CD4-positive, alpha-beta T cell treated with Interleukin-21 for 1 hour (primary cell): ENCODE results near the gene CNTNAP5.

Experiments used
- DNase-seq: peaks from one replicate; pipeline ENCODE4 v3.0.0-alpha.2; 2020

The CNTNAP5 gene

DNA sequence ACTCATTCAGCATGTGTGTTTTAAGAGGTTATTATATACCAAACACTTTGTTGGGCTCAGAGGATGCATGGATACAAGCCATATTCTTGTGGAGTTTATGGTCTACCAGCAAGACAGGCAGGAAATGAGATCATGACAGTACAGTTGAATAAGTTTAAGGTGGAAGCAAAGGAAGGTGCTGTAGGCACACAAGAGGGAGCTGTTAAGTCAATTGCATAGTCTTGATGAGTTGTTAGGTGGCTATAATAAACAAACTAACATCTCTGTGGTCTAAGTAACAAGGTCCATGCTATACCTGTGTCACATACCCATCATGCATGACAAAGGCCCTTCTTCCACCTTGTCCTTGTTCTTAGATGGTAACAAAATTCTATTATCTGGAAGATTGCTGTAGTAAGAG is 538.3 kb downstream of the CNTNAP5 start:
- no peak for DNase-seq

DNA sequence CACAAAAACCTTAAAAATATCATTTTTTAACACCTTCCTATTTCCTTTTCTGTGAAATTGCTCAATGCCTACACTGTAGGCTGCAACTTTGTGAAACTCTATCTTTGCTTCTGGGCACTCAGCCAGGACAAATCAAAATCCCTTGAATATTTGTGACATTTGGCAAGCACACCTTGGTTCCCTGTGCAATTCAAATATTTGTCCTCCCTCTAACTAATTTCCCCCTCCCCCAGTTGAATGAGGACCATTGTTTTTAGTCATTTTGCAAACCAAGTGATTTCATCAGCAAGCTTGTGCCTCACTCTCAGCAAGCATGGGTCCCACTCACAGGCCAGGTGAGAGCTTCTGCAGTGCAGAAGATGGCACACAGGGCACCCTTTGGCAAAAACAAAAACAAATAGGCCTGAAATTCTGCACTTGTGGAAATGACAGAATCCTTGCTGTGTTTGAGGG is 541.5 kb downstream of the CNTNAP5 start:
- no peak for DNase-seq

DNA sequence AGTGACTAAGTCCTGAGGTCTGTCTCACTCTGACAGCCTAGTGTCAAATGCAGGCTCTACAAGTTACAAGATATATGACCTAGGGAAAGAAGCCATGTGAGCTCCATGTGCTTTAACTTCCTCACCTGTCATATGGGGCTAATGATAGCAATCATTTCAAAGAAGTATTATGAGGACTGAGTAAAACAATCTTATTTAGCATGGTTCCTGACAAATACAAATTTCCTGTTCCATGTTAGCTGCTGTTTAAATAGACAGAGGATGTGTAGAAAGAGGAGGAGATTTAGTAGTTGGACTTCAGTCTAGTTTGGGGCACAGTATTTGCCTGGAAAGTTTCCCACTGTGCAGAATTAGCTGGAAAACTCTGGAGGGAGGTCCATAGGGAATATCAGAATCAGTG is 545.8 kb downstream of the CNTNAP5 start:
- DNase-seq = no peak

DNA sequence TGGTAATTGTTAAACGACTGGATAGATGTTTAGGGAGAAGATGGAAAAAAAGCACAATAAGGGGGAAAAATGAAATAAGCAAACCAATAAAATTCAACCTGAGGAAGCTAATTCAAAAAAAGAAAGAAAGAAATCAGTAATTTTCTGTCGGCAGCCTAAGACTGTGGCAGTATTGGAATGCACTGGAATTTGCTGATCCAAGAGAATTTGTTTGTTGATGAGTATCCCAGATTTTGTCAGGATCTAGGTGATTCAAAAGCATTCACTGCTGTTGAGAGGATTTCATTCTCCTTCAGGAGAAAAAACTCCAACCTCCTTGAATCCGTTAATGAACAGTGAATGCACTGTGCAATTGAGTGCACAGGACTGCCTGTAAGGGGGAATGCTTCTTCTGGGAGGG is 546.7 kb downstream of the CNTNAP5 start:
- DNase-seq = no peak

DNA sequence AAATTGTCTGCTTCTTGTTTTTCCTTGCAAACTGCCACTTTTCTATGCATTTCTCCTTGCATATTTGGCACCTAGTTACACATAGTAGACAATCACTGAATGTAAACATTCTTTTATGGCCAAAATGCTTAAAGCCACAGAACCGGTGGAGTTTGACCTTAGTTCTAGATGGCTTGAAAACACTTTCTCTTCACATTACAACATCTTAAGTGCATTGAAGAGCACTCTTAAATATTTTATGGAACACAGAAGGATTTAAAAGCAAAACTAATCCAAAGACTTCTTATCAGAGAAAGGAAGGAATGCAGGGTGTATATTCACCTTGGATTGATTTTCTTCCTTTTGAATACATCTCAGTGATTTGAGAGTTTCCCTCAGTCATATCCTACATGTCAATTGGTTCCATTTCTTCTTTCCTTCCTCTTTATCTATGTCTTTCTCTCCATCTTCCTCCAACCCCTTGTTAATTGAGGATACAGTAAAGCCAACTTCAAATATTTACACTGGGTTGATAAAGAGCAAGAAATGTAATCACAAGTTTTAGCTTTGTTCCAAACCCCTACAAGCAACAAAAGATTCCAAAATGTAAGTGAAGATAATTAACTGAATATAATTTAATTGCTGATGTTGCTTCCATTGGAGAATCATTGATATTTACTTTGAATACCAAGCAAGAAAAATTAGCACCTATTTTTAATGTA is 548.0 kb downstream of the CNTNAP5 start:
- DNase-seq = no peak

DNA sequence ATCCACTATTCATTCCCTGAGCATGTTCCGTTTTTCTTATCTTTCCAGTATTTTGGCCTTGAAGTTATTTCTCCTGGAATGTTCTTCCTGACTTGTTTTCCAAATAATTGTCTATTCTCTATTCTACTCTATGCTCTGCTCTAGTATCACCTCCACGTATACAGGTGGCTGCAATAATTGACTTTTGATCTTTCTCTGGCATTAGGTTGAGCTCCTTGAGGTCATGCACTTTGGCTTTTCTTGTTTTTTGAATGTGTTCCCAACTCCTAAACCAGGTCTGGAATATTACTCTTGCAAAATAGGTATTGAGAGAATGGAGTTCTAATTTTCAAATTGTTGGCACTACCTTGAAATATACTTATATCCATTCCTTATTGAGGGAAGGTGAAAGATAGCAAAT is 550.4 kb downstream of the CNTNAP5 start:
- no peak for DNase-seq

DNA sequence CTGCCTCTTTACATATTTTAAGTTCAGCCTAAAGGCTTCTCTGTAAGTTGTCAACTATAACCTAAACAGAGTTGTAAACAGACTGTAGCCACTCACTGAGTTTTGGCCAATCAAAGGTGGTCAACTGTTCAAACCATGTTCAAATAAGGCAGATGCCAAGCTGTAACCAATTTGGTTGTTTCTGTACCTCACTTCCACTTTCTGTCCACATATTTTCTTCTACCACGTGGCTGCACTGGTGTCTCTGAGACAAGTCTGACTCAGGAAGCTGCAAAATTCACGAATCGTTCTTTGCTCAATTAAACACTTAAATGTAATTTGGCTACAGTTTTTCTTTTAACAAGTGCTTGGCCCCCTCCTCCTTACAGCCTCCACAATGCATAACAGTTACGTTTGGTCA is 555.2 kb downstream of the CNTNAP5 start:
- no peak for DNase-seq

DNA sequence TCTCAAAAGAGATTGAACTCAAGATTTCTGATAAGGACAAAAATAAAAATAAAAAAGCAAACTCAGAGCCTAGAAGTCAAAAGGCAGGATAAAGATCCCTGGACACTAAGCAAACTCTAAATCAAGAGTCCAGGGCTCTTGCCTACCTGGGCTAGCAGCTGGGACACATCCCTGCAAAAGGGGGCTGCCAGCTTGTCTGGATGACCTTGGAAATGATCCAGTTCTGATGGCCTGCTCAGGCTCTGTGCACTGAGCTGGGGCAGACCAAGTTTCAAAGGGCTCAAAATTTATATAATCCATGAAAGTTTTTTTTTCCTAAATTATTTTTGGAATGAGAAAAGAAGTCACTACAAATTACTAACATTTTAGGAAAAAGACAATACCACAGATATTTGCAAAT is 557.3 kb downstream of the CNTNAP5 start:
- no peak for DNase-seq

DNA sequence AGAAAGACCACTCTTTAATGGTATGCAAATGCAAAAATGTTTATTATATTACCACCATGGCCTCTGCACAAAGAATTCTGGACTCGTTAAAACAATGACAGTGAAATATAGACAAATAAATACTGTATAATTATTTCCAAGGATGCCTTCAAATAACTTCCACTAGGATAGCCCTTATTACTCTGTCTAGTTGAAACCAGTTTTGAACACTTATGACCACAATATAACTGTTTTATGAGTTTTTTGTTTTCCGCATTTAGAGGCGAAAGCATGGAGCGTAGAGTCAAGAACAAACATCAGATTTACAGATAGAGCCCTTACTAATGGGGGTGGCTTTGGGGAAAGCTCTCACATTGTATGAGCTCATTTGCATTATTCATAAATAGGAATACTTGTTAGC is 559.5 kb downstream of the CNTNAP5 start:
- no peak for DNase-seq

DNA sequence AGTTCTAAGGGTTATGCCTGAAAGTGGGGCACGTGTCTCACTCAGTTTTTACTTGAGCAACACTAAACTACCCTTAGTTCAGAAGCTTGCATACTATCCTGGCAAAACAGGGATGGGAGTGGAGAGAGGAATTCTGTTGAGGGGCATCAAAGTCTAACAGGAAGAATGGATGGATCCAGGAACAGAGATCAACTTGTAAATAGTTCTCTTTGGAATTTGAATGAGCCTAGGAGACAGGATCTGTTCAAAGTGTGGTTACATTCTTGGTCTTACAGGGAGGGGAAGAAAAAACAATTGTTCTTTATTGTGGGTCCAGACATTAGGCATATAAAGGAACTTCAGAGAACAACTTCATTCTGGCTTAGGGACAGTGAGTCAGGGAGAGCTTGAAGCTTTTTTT is 560.2 kb downstream of the CNTNAP5 start:
- DNase-seq = no peak

DNA sequence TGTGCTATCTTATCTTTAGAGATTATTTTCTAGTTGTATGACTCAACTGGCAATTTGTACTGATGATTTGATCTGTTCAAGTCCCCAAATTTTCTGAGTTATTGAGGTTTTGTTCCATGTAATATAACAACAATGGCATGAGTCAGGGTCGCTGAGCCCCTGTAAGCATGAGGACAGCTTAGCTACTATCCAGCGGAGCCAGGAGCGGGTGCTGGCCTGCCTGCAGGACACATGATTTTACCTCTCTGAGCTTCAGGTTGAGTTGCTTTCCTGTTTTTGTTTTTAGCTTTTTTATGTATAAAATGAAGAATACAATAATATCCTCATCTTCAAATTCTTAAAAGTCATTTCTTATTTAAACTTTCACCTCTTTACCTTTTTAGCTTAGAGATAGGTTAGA is 561.1 kb downstream of the CNTNAP5 start:
- DNase-seq = no peak

DNA sequence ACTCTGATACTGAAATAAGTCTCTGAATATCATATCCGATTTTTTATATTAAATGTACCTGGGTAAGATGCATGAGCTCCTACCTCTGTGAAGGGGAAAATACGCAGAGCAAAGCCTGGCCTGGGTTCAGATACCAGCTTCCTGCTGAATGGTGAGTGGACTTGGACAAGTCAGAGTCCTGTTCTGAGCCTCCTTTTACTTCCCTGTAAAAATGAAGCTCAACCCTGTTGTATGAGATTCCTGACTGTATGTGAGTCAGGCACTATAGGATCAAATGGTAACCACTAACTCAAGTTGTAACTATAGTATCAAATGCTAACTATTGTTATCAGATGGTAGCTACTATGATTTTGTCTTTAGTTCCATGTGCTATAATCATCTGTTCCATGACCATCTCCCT is 561.7 kb downstream of the CNTNAP5 start:
- DNase-seq = no peak

DNA sequence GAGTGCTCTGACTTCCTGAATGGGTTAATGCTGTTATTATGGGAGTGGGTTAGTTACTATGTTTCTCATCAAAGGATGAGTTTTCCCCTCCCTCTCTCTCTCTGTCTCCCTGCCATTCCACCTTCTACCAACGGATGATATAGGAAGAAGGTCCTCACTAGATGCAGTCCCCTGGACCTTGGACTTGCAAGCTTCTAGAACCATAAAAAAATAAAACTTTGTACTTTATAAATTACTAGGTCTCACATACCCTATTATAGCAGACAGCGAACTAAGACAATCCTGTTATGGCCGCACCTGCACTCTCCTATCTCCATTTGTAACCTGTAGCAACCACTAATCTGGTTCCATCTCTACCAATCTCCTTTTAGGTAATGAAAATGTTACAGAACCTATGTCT is 564.9 kb downstream of the CNTNAP5 start:
- DNase-seq = no peak

DNA sequence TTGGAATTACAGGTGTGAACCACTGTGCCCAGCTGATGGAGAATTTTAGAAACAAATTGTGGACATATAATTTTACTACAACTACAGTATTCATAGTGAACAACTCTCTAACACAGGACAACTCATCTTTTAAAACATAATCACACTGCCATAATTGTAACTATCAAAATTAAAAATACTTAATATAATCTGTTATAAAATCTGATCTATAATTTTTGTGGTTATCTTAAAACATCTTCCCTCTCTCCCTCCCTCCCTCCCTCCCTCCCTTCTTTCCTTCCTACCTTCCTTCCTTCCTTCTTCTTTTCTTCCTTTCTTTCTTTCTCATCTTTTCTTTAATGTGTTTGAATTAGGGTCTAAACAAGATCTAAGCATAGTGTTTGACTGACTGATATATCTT is 577.7 kb downstream of the CNTNAP5 start:
- DNase-seq = no peak

DNA sequence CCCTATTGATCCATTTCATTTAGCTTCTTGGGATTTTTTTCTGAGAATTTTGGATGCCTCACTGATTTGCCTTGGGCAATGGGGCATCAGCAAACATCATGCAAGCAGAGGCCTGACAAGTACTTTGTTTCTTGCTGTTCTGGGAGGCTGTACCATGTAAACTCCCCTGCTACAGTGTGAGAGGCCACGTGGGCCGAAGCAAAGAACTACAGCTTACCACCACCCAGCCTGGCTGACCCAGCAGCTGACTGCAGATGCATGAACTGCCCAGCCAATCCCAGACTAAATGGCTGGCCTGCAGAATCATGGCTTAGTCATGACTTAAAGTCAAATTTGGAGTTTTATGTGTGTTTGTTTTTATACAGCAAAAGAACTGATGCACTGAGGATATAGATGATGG is 579.9 kb downstream of the CNTNAP5 start:
- no peak for DNase-seq

DNA sequence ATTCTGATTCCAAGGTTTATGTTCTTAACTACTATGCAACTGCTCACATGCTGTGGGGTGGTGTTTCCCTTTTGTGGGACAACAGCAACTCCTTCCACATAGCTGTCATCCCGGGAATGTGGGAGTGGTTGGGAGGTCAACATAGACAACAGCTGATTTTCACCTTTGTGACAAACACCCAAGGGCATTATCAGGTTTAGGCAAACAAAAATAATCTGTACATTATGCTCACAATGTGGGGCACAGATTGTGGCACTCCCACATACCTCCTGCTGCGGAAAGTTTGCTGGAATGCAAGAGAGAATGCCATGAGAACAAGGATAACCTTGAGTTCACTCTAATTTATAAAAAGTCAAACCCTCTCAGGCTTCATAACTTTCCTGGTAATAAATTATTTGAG is 582.6 kb downstream of the CNTNAP5 start:
- no peak for DNase-seq

DNA sequence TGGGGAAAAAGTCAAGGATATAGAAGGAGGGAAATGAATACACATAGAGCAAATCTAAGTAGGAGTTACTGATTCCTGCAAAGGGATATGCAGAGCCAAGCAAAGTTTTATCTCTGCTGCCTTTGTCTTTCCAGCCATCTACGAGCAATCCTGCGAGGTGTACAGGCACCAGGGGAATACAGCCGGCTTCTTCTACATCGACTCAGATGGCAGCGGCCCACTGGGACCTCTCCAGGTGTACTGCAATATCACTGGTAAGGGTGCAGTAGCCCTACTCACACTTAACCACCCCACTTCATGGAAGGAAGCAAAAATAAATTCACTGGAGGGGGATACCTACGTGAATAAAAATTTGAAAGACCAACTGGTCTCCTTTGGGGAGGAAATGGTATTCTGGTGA is 584.6 kb downstream of the CNTNAP5 start:
- no peak for DNase-seq

DNA sequence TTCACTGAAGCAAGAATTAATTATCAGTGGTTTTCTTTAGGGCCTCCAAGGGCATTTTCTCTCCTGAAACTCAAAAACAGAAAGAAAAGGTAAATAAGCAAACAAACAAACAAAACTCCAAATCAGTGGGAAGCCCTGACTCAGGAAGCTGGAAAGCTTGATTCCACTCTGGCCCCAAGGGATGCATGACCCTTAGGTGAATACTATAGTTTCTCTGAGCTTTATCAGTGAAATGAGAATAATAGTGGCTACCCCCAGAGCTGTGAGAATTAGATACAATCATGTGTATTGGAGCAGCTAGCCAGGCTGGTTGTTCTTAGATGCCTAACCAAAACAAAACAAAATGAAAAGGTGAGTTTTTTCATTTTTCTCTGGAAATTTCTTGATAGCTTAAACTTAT is 585.1 kb downstream of the CNTNAP5 start:
- DNase-seq = no peak

DNA sequence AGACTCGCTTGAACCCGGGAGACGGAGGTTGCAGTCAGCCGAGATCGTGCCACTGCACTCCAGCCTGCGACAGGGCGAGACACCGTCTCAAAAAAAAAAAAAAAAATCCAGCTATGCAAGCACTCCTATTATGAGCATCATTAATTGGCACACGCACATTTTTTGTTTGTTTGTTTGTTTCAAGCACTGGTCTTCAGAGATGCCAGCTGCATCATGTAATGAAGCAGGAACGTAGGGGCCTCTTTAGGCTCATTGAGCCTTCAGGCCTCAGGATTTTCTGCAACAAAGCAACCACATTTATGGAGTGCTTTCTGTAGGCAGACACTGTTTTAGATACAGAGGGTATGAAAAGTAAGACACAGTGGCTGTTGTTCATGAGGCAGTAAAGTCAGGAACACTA is 585.8 kb downstream of the CNTNAP5 start:
- DNase-seq = no peak

DNA sequence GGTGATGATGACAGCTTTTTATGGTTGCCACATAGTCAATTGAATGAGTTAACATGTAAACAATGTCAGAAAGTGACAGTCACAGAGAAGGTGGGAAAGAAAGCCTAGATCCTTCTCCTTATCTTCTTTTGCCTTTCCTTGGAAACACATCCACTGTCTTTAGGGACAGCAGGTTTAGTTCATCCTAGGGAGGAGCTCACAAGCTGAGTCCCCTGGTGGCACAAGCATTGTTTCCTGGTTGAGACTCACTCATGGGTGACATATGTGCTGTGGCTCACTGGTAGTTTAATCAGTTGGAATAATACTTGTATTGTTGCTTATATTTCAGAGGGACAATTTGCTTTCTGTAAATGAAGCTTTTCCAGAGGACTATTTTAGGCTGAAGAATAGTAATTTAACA is 598.5 kb downstream of the CNTNAP5 start:
- no peak for DNase-seq

DNA sequence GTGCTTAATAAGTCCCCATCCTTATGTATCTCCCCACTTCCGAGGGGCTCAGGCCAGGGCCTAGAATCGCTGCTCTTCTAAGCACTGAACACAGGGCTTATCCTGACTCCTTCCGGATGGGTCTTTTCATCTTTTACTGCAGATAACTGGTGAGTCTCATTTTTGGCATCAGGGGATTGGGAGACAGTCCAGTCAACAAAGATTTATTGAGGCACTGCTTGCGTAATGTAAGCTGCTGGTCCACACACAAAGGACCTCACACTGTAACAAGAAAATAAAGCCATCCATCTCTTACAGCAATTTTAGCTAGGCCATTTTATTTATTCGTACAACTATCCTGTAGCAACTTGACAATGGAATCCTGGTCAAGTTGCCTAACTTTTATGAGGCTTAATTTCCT is 600.5 kb downstream of the CNTNAP5 start:
- no peak for DNase-seq

DNA sequence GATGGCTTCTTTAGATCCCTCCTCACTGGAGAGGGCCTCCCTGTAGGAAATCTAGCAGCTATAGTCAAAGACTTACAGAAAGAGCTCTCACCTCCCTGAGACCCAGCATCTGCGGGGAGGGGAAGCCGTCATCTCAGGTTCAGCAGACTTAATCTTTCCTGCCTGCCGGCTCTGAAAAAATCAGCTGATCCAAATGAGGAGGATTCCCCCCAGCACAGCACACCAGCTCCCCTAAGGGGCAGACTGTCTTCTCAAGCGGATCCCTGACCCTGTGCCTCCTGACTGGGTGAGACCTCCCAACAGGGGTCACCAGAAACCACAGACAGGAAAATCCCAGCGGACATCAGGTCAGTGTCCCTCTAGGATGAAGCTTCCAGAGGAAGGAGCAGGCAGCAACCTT is 601.9 kb downstream of the CNTNAP5 start:
- no peak for DNase-seq

DNA sequence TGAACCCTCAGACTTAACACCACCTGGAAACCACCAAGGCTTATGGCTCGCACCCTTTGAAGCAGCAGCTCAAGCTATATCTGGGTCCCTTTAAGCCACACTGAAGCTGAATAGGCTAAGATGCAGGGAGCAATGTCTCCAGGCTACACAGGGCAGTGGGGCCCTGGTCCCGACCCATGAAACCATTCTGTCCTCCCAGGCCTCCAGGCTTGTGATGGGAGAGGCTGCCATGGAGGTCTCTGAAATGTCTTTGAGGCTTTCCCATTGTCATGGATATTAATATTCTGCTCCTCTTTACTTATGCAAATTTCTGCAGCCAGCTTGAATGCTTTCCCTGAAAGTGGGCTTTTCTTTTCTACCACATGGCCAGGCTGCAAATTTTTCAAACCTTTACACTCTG is 608.7 kb downstream of the CNTNAP5 start:
- DNase-seq = no peak

DNA sequence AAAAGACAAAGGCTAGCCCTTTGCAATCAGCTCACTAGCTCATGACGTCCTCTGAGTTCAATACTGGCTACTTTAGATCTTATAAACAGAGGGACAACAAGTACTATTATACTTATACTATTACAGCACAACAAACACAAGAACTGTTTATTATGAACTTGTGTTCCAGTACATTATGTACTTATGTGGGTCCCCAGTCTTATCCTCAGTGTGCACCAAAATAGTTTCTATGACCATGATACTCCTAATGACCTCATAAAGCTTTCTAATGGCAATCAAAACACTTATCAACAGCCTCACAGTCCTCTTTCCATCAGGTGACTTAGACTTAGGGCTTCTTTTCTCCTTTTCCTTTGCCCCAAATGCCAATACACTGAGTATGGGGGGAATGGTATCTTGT is 614.4 kb downstream of the CNTNAP5 start:
- no peak for DNase-seq

DNA sequence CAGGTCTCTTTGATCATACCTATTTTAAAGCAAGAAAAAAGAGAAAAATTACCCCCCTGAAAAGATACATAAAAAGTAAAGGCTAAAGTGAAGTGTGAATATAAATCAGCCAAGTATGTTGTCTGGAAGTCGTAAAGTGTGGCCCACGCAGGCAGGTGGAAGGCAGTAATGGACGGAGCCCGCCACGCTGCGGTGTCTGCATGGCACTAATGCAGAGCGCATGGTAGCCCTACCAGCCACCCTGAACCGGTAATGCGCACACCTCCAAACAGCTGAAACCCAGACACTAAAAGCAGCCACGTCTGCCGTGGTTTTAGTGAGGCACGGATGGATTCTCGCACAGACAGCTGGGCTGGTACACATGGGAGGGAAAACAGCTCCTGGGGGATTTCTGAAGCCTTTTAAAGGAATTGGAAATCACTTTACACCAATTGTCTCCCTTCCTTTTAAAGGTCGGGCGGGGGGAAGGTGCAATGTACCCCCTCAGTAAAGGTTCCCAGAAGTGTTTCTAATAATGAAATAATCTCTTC is 615.2 kb downstream of the CNTNAP5 start:
- DNase-seq = no peak
